Skeletal muscle cell (primary cell): ENCODE measurements around the gene KANSL1L.

Source experiments
- DNase-seq: peaks from one replicate; pipeline ENCODE4 v3.0.0-alpha.2; 2010; ENCODE audit warnings: low read depth
- H3K4me3 ChIP-seq: 2 replicates; pipeline ENCODE4 v1.5.1; 2011; ENCODE audit warnings: low read depth, mild to moderate bottlenecking, control low read depth, low read length, moderate library complexity

KANSL1L gene

GRCh38 chr2:210004881-210005280 is 166.3 kb downstream of the KANSL1L start:
- H3K4me3 ChIP-seq, result no peak overlapping the region
- DNase-seq, result no peak

GRCh38 chr2:210003359-210003758 is 167.8 kb downstream of the KANSL1L start:
- H3K4me3 ChIP-seq, result peak overlapping the region; percentile 93
- no peak for DNase-seq

- H3K4me3 ChIP-seq, result peak within 1 kb of the TSS; percentile 93
- peak; percentile 76 for DNase-seq
These were observed 168.8 kb downstream of the KANSL1L start, which contains the start of gene RPE for GRCh38 chr2:210002158-210003157. Gene RPE (plus strand): TSS chr2:210002638. CDS start chr2:210002662, 24 bp downstream.

- DNase-seq, result no peak
- H3K4me3 ChIP-seq, result no peak overlapping the region
These were observed 170.5 kb downstream of the KANSL1L start for GRCh38 chr2:210000464-210001324.

GRCh38 chr2:209998596-209998995 is 172.6 kb downstream of the KANSL1L start:
- no peak for DNase-seq
- no peak overlapping the region for H3K4me3 ChIP-seq

- no peak for DNase-seq
- no peak overlapping the region for H3K4me3 ChIP-seq
These were observed 177.2 kb downstream of the KANSL1L start for GRCh38 chr2:209993968-209994367.

GRCh38 chr2:209990838-209991237 is 180.4 kb downstream of the KANSL1L start:
- no peak for DNase-seq
- H3K4me3 ChIP-seq, result no peak overlapping the region

GRCh38 chr2:209988010-209988409 is 183.2 kb downstream of the KANSL1L start:
- DNase-seq, result no peak
- H3K4me3 ChIP-seq, result no peak overlapping the region

- H3K4me3 ChIP-seq, result no peak overlapping the region
- no peak for DNase-seq
These were observed 184.8 kb downstream of the KANSL1L start for GRCh38 chr2:209986415-209986814.

GRCh38 chr2:209985874-209986273 is 185.3 kb downstream of the KANSL1L start:
- DNase-seq, result no peak
- H3K4me3 ChIP-seq, result no peak overlapping the region

GRCh38 chr2:209984291-209984690 is 186.9 kb downstream of the KANSL1L start:
- DNase-seq, result no peak
- no peak overlapping the region for H3K4me3 ChIP-seq

- DNase-seq, result no peak
- H3K4me3 ChIP-seq, result no peak overlapping the region
These were observed 193.6 kb downstream of the KANSL1L start for GRCh38 chr2:209977386-209978239.

GRCh38 chr2:209976698-209977385 is 194.4 kb downstream of the KANSL1L start:
- DNase-seq, result no peak
- H3K4me3 ChIP-seq, result no peak overlapping the region

- no peak for DNase-seq
- H3K4me3 ChIP-seq, result no peak overlapping the region
These were observed 196.6 kb downstream of the KANSL1L start for GRCh38 chr2:209974576-209974975.

- no peak overlapping the region for H3K4me3 ChIP-seq
- DNase-seq, result no peak
These were observed 197.9 kb downstream of the KANSL1L start for GRCh38 chr2:209973328-209973727.
